Neural progenitor cell (in vitro differentiated cells): ENCODE data around the gene OR2A5. TPM values are rescaled to one million over a fixed set of nuclear protein-coding genes. Genes with fewer than 3 reads are reported as not detected.
"Not testable (repeated sequence)": the region's sequence is repeated elsewhere in the genome, so short reads cannot be mapped to it uniquely, and the experiment has no call there.

Experiments
- DNase-seq: peaks from one replicate; pipeline ENCODE4 v3.0.0-alpha.2; 2016; ENCODE audit warnings: low spot score
- H2AFZ ChIP-seq: fragments of 200-600 bp; sonication (generic); replicated peaks from 2 replicates; pipeline ENCODE4 v1.6.1; 2016; ENCODE audit warnings: antibody characterized with exemption
- H3F3A ChIP-seq: fragments of 200-600 bp; sonication (generic); 2 replicates; pipeline ENCODE4 v1.6.1; 2016; ENCODE audit warnings: antibody characterized with exemption, low read depth
- H3K27ac ChIP-seq: fragments of 200-600 bp; sonication (generic); 2 replicates; pipeline ENCODE4 v1.5.1; 2016; ENCODE audit warnings: mild to moderate bottlenecking
- H3K27me3 ChIP-seq: fragments of 200-600 bp; sonication (generic); 2 replicates; pipeline ENCODE4 v1.6.1; 2016; ENCODE audit warnings: mild to moderate bottlenecking, moderate library complexity
- H3K36me3 ChIP-seq: fragments of 200-600 bp; sonication (generic); 2 replicates; pipeline ENCODE4 v1.5.1; 2016
- H3K4me1 ChIP-seq: fragments of 200-600 bp; sonication (generic); 2 replicates; pipeline ENCODE4 v1.6.1; 2016; ENCODE audit warnings: mixed run types
- H3K4me2 ChIP-seq: fragments of 200-600 bp; sonication (generic); 2 replicates; pipeline ENCODE4 v1.6.1; 2016
- H3K4me3 ChIP-seq: fragments of 200-600 bp; sonication (generic); 2 replicates; pipeline ENCODE4 v1.5.1; 2016
- H3K79me2 ChIP-seq: fragments of 200-600 bp; sonication (generic); 2 replicates; pipeline ENCODE4 v1.6.1; 2016; ENCODE audit warnings: low read depth
- H3K9ac ChIP-seq: fragments of 200-600 bp; sonication (generic); 2 replicates; pipeline ENCODE4 v1.6.1; 2016
- H3K9me3 ChIP-seq: fragments of 200-600 bp; sonication (generic); 2 replicates; pipeline ENCODE4 v1.5.1; 2016; ENCODE audit warnings: low read depth
- H4K20me1 ChIP-seq: fragments of 200-600 bp; sonication (generic); 2 replicates; pipeline ENCODE4 v1.6.1; 2016; ENCODE audit warnings: low read depth
- H3K27ac Mint-ChIP-seq: 3 replicates; pipeline ENCODE4 v1.8.0; 2021; ENCODE audit warnings: mixed read lengths
- H3K27me3 Mint-ChIP-seq: 2 replicates; pipeline ENCODE4 v1.8.0; 2022; ENCODE audit warnings: low read depth, mild to moderate bottlenecking, inconsistent platforms, moderate library complexity, mixed read lengths; ENCODE audit not compliant: insufficient read depth
- H3K36me3 Mint-ChIP-seq: 3 replicates; pipeline ENCODE4 v1.8.0; 2021; ENCODE audit warnings: mixed read lengths
- H3K4me1 Mint-ChIP-seq: 3 replicates; pipeline ENCODE4 v1.8.0; 2021; ENCODE audit warnings: mixed read lengths
- H3K4me3 Mint-ChIP-seq: 3 replicates; pipeline ENCODE4 v1.8.0; 2021; ENCODE audit warnings: mild to moderate bottlenecking, moderate library complexity, mixed read lengths
- H3K9me3 Mint-ChIP-seq: 3 replicates; pipeline ENCODE4 v1.8.0; 2020; ENCODE audit warnings: mixed read lengths
- EZH2 ChIP-seq: fragments of 200-600 bp; sonication (generic); IDR thresholded peaks from 2 replicates; pipeline ENCODE4 v1.6.1; 2017; ENCODE audit warnings: antibody characterized with exemption, mild to moderate bottlenecking, moderate library complexity
- EZH2phosphoT487 ChIP-seq: fragments of 200-600 bp; sonication (generic); IDR thresholded peaks from 2 replicates; pipeline ENCODE4 v1.6.1; 2017; ENCODE audit warnings: antibody characterized with exemption
- total RNA-seq: library from RNA; depleted of rRNA; stranded (reverse); fragments of >200 nt; gene quantifications from 2 replicates; pipeline ENCODE4 v1.2.3, GENCODE V29; 2015; ENCODE audit warnings: low replicate concordance
- TF ChIP-seq, protein P1 (sequence below): fragments of 200-600 bp; sonication (generic); IDR thresholded peaks from 2 replicates; pipeline ENCODE4 v1.5.1; 2017; ENCODE audit warnings: antibody characterized with exemption, mild to moderate bottlenecking

Gene OR2A5
- total RNA-seq, 1 donor from 2014 or later = not detected

DNA sequence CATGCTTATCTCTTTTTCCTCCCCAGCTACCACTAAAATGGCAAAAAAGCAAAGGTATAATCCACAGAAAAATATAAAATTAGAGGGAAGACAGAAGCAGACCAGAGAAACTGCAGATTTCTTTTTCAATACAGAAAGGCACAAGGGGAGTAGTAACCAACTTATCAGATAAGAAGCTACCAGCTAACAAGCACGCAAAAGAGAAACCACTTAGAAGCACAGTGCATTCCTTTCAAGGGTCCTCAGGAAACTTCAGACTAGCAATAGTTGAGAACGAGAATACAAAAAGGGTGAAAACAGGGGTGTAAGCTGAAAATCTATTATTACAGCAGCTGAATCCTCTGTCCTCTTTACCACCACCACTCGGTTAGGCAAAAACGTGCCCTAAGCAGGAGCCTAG lies 9.9 kb upstream of the OR2A5 start:
- no peak for DNase-seq
- Histone ChIP-seq H3K9me3 (no peaks in the 10 kb centered on the region), H3K4me1 (no peaks in the 10 kb centered on the region), H3K36me3 (no peaks in the 10 kb centered on the region), H3F3A (no peaks in the 10 kb centered on the region), H3K27me3 (no peaks in the 10 kb centered on the region), H3K4me2 (no peak overlapping the region), H3K27ac (no peak overlapping the region), H2AFZ (peak overlapping the region; percentile 42), H3K79me2 (no peaks in the 10 kb centered on the region), H3K4me3 (no peak overlapping the region), H4K20me1 (no peaks in the 10 kb centered on the region), H3K9ac (no peak overlapping the region)
- Mint-ChIP-seq H3K27me3 (peaks cover 4% of the 10 kb centered on the region), H3K27ac (no peak overlapping the region), H3K9me3 (no peaks in the 10 kb centered on the region), H3K36me3 (no peaks in the 10 kb centered on the region), H3K4me1 (peaks cover 7% of the 10 kb centered on the region), H3K4me3 (no peak overlapping the region)
- TF ChIP-seq, protein P1, sequence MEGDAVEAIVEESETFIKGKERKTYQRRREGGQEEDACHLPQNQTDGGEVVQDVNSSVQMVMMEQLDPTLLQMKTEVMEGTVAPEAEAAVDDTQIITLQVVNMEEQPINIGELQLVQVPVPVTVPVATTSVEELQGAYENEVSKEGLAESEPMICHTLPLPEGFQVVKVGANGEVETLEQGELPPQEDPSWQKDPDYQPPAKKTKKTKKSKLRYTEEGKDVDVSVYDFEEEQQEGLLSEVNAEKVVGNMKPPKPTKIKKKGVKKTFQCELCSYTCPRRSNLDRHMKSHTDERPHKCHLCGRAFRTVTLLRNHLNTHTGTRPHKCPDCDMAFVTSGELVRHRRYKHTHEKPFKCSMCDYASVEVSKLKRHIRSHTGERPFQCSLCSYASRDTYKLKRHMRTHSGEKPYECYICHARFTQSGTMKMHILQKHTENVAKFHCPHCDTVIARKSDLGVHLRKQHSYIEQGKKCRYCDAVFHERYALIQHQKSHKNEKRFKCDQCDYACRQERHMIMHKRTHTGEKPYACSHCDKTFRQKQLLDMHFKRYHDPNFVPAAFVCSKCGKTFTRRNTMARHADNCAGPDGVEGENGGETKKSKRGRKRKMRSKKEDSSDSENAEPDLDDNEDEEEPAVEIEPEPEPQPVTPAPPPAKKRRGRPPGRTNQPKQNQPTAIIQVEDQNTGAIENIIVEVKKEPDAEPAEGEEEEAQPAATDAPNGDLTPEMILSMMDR = no peak
- TF ChIP-seq EZH2 = no peak
- TF ChIP-seq EZH2phosphoT487 = no peak

DNA sequence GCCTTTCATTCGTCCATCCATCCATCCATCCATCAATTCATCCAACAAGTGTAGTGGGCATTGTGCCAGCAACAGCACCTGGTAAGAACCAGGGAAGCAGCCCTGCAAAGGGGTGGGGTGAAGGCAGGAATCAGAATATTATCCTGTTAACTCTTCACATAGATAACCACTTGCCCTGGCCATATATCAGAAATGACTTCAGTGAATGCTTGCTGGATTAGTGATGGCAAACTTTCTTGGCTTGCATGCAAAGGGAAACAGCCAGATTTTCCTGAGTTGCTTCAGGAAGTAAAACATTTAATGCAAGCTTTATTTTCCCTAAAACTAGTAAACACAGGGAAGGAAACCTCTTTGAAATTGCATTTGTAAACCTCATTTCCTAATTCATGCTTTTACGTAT lies 743 bp downstream of the OR2A5 start:
- Mint-ChIP-seq H3K4me1 (peaks cover 5% of the 10 kb centered on the region), H3K4me3 (no peak overlapping the region), H3K9me3 (no peaks in the 10 kb centered on the region), H3K36me3 (no peaks in the 10 kb centered on the region), H3K27ac (no peak overlapping the region), H3K27me3 (no peaks in the 10 kb centered on the region)
- H2AFZ ChIP-seq = no peak overlapping the region
- H3K79me2 ChIP-seq = no peaks in the 10 kb centered on the region
- H3K9me3 ChIP-seq = no peaks in the 10 kb centered on the region
- H3K4me3 ChIP-seq = no peak overlapping the region
- no peaks in the 10 kb centered on the region for H3F3A ChIP-seq
- no peaks in the 10 kb centered on the region for H3K27me3 ChIP-seq
- H3K4me2 ChIP-seq = no peak overlapping the region
- no peak overlapping the region for H3K9ac ChIP-seq
- no peak for DNase-seq
- no peaks in the 10 kb centered on the region for H3K4me1 ChIP-seq
- H4K20me1 ChIP-seq = no peaks in the 10 kb centered on the region
- H3K27ac ChIP-seq = no peak overlapping the region
- TF ChIP-seq EZH2phosphoT487 (no peak), EZH2 (no peak)
- TF ChIP-seq, protein P1 = no peak
- H3K36me3 ChIP-seq = no peaks in the 10 kb centered on the region

DNA sequence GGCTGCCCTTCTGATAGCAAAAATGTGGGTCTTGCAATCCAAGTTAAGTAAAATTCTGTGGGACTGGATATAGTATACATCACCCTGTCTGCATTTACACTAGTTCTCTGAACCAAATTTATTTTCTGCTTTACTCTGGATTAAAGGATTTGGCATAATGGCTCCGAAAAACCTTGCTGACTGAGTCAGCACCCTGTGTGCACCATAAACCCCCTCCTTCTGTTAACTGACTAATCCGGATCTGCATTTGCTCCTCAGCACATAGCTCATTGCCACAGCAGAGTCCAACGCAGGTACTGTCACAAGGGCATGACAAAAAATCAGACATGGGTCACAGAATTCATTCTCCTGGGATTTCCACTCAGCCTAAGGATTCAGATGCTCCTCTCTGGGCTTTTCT lies 1.3 kb downstream of the OR2A5 start:
- H3K79me2 ChIP-seq = no peaks in the 10 kb centered on the region
- H4K20me1 ChIP-seq = no peaks in the 10 kb centered on the region
- no peak overlapping the region for H3K4me3 ChIP-seq
- no peak for DNase-seq
- H3K4me2 ChIP-seq = no peak overlapping the region
- H3K4me3 Mint-ChIP-seq = no peak overlapping the region
- no peak overlapping the region for H3K27ac Mint-ChIP-seq
- H3K27me3 ChIP-seq = no peaks in the 10 kb centered on the region
- H3F3A ChIP-seq = no peaks in the 10 kb centered on the region
- no peak overlapping the region for H3K27ac ChIP-seq
- no peaks in the 10 kb centered on the region for H3K9me3 Mint-ChIP-seq
- no peaks in the 10 kb centered on the region for H3K36me3 Mint-ChIP-seq
- no peaks in the 10 kb centered on the region for H3K27me3 Mint-ChIP-seq
- no peak overlapping the region for H2AFZ ChIP-seq
- H3K4me1 ChIP-seq = no peaks in the 10 kb centered on the region
- TF ChIP-seq EZH2 (no peak), EZH2phosphoT487 (no peak)
- TF ChIP-seq, protein P1 = no peak
- H3K9me3 ChIP-seq = no peaks in the 10 kb centered on the region
- H3K4me1 Mint-ChIP-seq = peaks cover 5% of the 10 kb centered on the region
- no peak overlapping the region for H3K9ac ChIP-seq
- no peaks in the 10 kb centered on the region for H3K36me3 ChIP-seq

DNA sequence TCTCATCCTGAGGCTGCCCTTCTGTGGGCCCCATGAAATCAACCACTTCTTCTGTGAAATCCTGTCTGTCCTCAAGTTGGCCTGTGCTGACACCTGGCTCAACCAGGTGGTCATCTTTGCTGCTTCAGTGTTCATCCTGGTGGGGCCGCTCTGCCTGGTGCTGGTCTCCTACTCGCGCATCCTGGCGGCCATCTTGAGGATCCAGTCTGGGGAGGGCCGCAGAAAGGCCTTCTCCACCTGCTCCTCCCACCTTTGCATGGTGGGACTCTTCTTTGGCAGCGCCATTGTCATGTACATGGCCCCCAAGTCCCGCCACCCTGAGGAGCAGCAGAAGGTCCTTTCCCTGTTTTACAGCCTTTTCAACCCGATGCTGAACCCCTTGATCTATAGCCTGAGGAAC lies 2.1 kb downstream of the OR2A5 start:
- not testable (repeated sequence) for H3K27me3 ChIP-seq, H3K9me3 ChIP-seq, H3K9ac ChIP-seq, H3K27ac ChIP-seq, H3K4me1 ChIP-seq, H3K27me3 Mint-ChIP-seq, H3K79me2 ChIP-seq, H3K27ac Mint-ChIP-seq, H3K36me3 Mint-ChIP-seq, H3F3A ChIP-seq, H3K4me3 Mint-ChIP-seq, H4K20me1 ChIP-seq, DNase-seq, H3K4me2 ChIP-seq, H3K9me3 Mint-ChIP-seq, H3K4me1 Mint-ChIP-seq, H3K4me3 ChIP-seq, H2AFZ ChIP-seq, H3K36me3 ChIP-seq
